Placental pericyte (primary cell): ENCODE results near the gene CDV3. TPM values are rescaled to one million over a fixed set of nuclear protein-coding genes. Genes with fewer than 3 reads are reported as not detected.

Experiments
- small RNA-seq: library from RNA; depleted of rRNA; stranded (forward); fragments of <200 nt; gene quantifications from one replicate; pipeline ENCODE3, GENCODE V24; 2012; ENCODE audit warnings: low replicate concordance
- total RNA-seq: library from RNA; depleted of rRNA; stranded (reverse); fragments of >200 nt; gene quantifications from 2 replicates; pipeline ENCODE4 v1.2.3, GENCODE V29; 2012

Gene CDV3
- 235 and 283 TPM in 2 replicates for total RNA-seq

GRCh38 chr3:133573629-133574194 lies at the start of gene CDV3:
Gene CDV3 (plus strand): TSS chr3:133573686. CDS start chr3:133574045, 359 bp downstream.

Small RNA genes within 50 kb of the gene (small RNA-seq; reads per million reads assigned to genes)
- gene AC022296.2 (not detected), gene RF00438 (not detected)

Other genes starting within 250 kb of the CDV3 start
- gene BFSP2, start 173.6 kb upstream of the CDV3 start, total RNA-seq = not detected in 2 replicates
- 15.5 and 65.9 TPM in 2 replicates for gene TOPBP1, start 88.3 kb downstream of the CDV3 start, total RNA-seq
- 0.29 and 0.44 TPM in 2 replicates for gene TF, start 172.7 kb downstream of the CDV3 start, total RNA-seq
- gene SRPRB, start 232.1 kb downstream of the CDV3 start, total RNA-seq = 91.8 and 109 TPM in 2 replicates